ENCODE measurements around the gene MRGPRX4.
"Not testable (repeated sequence)": the region's sequence is repeated elsewhere in the genome, so short reads cannot be mapped to it uniquely, and the experiment has no call there.

MRGPRX4 gene
- total RNA-seq = 0 to 0.18 (median 0) reads per million in 4 experiments

GRCh38 chr11:18172666-18173065 is at the start of gene MRGPRX4:
Gene MRGPRX4, plus strand, starts transcription at chr11:18172837. Its CDS starts 420 bp downstream, at chr11:18173257.
- no peak for DNase-seq

- DNase-seq = not testable (repeated sequence)
Measured at GRCh38 chr11:18131115-18131514, 41.5 kb upstream of the MRGPRX4 start.

DNA sequence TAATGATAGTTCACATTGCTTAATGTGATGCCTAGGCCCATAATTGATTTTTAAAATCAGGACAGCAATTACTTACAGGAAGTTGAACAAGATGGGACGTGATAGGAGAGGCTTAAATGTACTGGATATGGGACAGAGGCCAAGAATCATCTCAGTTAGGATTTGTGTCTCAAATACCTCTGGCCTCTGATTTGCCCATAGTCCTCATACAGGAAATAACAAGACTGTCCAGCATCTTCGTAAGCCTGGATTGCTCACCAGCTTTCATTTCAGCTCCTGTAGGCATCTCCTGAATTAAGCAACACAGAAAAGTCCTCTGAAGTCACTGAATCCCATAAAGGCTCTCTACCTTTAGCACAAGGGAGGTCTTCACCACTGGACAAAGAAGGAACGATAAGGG is 40.3 kb upstream of the MRGPRX4 start, which contains the start of gene MRGPRX3:
MRGPRX3 (plus strand) TSS at position 231 of the 400 bp plus-strand sequence. CDS start 4,632 bp downstream, outside the sequence.
- no peak for DNase-seq

GRCh38 chr11:18135308-18135707 is 37.3 kb upstream of the MRGPRX4 start:
- DNase-seq = no peak

- DNase-seq = no peak
Measured at GRCh38 chr11:18137186-18137800, 35.3 kb upstream of the MRGPRX4 start.

DNA sequence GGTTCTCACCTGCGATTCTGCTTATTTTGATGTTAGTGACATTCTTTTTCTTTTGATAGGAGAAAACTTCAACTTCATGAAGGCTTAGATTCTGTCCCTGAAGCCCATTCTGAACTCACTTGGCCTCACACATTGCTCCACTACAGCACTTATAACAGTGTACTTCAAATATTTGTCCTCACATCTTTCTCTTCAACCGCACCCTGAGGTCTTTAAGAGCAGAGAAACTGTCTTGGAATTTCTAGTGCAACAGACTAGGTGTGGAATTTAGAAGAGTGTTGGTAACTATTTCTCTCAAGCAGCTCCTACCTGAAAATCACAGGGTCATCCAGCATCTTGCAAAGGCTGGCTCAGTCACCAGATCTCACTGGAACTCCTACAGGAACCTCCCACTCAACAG is 32.5 kb upstream of the MRGPRX4 start:
- no peak for DNase-seq

- no peak for DNase-seq
Measured at GRCh38 chr11:18144243-18144642, 28.4 kb upstream of the MRGPRX4 start.

GRCh38 chr11:18145025-18145424 is 27.6 kb upstream of the MRGPRX4 start:
- DNase-seq = no peak

DNA sequence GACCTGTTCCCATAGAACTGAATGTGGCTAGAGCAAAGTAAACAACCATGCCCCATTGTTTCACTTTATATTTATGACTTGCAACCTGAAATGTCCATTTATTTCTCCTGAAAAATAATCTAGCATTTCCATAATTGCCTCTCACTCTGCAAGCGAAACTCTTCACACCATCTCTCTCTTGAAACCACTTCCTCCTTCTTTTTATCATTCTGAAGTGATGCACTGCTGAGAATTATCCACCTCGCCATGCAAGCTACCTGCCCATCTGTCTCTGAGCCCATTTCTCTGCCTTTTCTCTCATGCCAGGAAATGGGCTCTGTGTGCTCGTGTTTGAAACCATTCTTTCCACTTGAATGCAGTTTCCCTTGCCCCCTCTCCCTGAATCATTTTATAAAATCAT is 26.8 kb upstream of the MRGPRX4 start:
- no peak for DNase-seq

DNA sequence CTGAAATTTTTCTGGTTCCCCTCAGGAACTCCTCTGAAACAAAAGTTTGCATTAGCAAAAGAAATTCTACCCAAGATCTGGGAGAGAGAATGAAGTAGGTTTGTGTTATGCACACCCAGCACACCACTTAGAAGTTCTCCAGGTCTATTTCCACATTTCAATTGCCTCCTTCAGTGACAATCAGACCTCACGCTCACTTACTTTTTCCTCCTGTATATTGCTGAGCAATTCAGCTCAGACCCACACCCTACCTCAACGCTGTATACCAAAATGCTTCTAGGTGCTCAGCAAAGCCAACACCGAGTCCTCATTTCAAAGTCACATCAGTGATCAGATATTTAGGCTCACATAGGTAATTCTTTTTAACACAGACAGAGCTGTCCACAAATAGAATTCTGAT is 21.1 kb upstream of the MRGPRX4 start:
- DNase-seq = no peak

GRCh38 chr11:18168372-18168771 is 4.3 kb upstream of the MRGPRX4 start:
- no peak for DNase-seq

DNA sequence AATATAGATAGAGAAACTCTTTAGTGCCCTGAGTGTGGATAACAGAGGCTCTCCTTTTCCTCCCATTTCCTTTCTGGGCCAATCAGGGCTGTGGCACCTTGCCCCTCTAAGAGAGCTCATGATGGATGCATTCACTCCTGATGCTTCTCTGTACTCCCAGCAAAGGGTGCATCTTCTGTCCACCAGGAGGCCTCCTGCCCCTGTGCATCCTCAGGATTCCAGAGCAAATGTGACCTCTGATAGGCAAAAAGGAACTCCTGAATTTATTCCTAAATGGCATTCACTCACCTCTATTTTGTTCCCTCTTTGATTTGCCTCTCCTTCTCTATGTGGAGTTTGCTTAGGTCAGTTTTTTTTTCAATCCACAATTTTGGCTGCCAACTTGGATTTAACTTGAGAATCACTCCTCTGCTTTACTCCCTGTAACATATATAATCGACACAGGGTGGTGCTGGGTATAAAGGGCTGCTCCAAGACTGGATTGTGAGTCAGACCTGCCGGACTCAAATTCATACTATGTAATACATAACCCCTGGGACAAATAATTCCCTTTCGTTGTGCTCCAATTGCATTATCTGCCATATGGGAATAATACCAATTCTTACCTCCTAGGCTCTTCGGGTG is 1.1 kb upstream of the MRGPRX4 start:
- no peak for DNase-seq

- no peak for DNase-seq
Measured at GRCh38 chr11:18173225-18173866, 709 bp downstream of the MRGPRX4 start.

- no peak for DNase-seq
Measured at GRCh38 chr11:18188796-18189195, 16.2 kb downstream of the MRGPRX4 start.

DNA sequence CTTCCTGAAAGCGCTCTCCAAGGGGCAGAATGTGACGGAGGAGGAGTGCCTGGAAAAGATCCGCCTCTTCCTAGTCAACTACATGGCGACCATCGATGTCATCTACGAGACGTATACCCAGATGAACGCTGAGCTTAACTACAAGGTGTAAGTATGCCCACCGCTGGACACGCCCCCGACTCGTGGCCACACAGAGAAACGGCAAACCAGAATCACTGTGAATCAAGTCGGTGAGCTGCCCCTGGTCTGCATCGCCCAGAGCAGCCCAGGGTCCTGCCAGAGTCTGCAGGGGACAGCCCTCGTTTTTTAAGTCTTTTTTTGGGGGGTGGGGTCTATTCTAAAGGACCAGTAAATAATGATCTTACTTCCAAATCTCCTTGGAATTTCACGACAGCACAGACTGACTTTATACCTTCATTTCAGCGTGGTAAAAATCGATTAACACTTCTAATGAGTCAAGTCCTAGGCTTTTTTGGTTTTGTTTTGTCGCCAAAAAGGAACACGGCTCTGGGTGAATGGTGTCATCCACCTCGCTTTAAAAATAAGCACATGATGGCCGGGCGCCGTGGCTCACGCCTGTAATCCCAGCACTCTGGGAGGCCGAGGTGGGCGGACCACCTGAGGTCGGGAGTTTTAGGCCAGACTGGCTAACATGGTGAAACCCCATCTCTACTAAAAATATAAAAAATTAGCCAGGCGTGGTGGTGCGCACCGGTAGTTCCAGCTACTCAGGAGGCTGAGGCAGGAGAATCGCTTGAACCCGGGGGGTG is 17.0 kb downstream of the MRGPRX4 start:
- DNase-seq = not testable (repeated sequence)

DNA sequence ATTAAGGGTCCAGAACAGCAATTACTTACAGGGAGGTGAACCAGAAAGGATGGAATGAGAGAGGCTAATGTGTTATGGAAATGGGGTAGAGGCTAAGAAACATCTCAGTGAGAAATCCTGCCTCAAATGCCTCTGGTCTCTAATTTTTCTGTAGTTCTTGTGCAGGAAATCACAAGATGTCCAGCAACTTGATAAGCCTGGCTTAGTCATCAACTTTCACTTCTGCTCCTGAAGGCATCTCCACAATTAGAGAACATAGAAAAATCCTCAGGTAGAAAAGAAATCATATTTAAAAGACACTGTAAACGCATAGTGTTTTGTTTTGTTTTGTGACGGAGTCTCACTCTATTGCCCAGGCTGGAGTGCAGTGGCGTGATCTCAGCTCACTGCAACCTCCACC is 18.7 kb downstream of the MRGPRX4 start:
- DNase-seq = no peak

DNA sequence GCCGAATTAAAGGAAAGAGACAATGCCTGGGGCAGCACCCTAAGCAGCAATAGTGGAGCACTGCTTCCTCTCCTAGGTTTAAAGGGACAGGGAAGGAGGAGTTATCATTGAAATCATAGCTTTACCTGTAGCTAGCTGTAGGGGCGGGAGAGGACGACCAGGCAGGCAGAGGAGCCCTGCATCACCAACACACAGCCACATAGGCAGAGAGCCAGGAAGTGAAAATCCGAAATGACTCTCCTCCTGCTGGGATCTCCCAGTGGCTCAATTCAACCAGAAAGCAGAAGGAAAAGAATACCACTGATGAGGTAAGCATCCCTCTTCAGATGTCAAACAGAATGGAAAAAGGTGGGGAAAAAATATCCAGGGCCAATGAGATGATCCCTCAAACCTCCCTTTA is 20.4 kb downstream of the MRGPRX4 start:
- no peak for DNase-seq

GRCh38 chr11:18196532-18196931 is 23.9 kb downstream of the MRGPRX4 start:
- no peak for DNase-seq

DNA sequence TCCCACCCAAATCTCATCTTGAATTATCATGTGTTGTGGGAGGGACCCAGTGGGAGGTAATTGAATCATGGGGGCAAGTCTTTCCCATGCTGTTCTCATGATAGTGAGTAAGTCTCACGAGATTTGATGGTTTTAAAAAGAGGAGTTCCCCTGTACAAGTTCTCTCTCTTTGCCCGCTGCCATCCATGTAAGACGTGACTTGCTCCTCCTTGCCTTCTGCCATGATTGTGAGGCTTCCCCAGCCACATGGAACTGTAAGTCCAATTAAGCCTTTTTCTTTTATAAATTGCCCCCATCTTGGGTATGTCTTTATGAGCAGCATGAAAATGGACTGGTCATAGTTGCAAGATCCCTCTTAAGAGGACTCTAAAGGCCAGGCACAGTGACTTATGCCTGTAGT is 25.1 kb downstream of the MRGPRX4 start:
- DNase-seq = not testable (repeated sequence)

- DNase-seq = no peak
Measured at GRCh38 chr11:18203723-18204122, 31.1 kb downstream of the MRGPRX4 start.

GRCh38 chr11:18204220-18204619 is 31.6 kb downstream of the MRGPRX4 start:
- DNase-seq = no peak

DNA sequence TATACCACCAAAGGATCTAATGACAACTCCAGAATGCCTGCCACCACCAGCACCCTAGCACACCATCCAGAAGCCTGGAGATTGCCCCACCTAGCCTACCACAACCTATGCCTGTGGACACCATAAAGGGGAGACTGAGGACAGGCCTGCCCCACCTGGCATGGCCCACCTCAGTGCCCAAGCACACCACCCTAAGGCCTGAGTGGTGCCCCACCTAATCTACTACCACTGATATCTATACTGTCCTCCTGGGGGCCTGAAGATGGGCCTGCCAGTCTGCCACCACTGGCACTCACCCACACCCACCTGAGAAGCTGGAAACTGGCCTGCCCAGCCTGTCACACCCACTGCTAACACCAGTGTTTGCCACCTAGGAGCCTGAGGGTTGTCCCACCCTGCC is 32.1 kb downstream of the MRGPRX4 start:
- DNase-seq = no peak

DNA sequence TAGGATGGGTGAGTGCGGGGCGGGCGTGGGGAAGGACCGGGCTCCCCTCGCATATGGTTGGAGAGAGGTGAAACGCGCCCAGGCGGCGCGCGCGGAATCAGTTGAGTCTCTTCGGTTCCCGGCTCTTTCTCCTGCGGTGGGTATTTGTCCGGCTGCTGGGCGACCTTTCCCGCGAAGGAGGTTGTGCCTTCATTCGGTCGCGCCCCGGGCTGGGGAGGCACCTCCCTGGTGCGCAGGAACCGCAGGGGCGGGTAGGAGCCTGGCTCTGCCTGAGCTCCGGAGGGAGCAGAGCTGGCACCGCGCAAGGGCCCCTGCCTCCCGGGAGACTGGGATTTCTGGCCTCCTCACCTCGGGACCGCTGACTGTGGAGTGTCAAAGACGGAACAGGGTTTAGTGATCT is 36.4 kb downstream of the MRGPRX4 start:
- DNase-seq = no peak

Data from effector CD8-positive, alpha-beta T cell (primary cell).